ENCODE measurements around the gene TEKT3.

- no peak for TF ChIP-seq ZEB2 (tag by site-specific recombination; IDR thresholded peaks at IDR 0.05)
- no peak for TF ChIP-seq KLF17 (tag by site-specific recombination; IDR thresholded peaks at IDR 0.05)
- TF ChIP-seq ZNF561 (tag by site-specific recombination; IDR thresholded peaks at IDR 0.05; ENCODE audit: borderline replicate concordance), result no peak
- no peak for TF ChIP-seq ATF2 (tag by site-specific recombination; IDR thresholded peaks at IDR 0.05; ENCODE audit: low read depth)
- no peak for TF ChIP-seq ZNF677 (tag by site-specific recombination; IDR thresholded peaks at IDR 0.05)
- no peak for TF ChIP-seq CTCF (tag by site-specific recombination; IDR thresholded peaks at IDR 0.05)
- no peak for TF ChIP-seq ZNF239 (tag by site-specific recombination; IDR thresholded peaks at IDR 0.05)
- TF ChIP-seq ZNF140 (tag by site-specific recombination; IDR thresholded peaks at IDR 0.05), result no peak
- TF ChIP-seq ZNF10 (tag by site-specific recombination; IDR thresholded peaks at IDR 0.05), result no peak
- TF ChIP-seq YY1 (tag by site-specific recombination; IDR thresholded peaks at IDR 0.05), result no peak
- TF ChIP-seq ZBTB8A (tag by site-specific recombination; IDR thresholded peaks at IDR 0.05), result no peak
- no peak for TF ChIP-seq ZNF704 (tag by site-specific recombination; IDR thresholded peaks at IDR 0.05)
- TF ChIP-seq ZNF274 (IDR thresholded peaks at IDR 0.05; ENCODE audit: low read length), result no peak
- no peak for TF ChIP-seq ZNF274 (tag by site-specific recombination; IDR thresholded peaks at IDR 0.05; ENCODE audit: borderline replicate concordance)
- no peak for TF ChIP-seq ZNF2 (tag by site-specific recombination; IDR thresholded peaks at IDR 0.05)
These were observed 83.4 kb downstream of the TEKT3 start for GRCh38 chr17:15257796-15258512.
